22Rv1 (cell line): ENCODE results near the gene SEC14L3.

Experiments used
- ZFX ChIP-seq: fragments of 450-650 bp; IDR thresholded peaks from 2 replicates; pipeline ENCODE4 v1.6.1; 2017; ENCODE audit warnings: antibody characterized with exemption, borderline replicate concordance
- TF ChIP-seq, protein P1 (sequence below): fragments of 450-650 bp; IDR thresholded peaks from 2 replicates; pipeline ENCODE4 v1.5.1; 2017; ENCODE audit warnings: mild to moderate bottlenecking

DNA sequence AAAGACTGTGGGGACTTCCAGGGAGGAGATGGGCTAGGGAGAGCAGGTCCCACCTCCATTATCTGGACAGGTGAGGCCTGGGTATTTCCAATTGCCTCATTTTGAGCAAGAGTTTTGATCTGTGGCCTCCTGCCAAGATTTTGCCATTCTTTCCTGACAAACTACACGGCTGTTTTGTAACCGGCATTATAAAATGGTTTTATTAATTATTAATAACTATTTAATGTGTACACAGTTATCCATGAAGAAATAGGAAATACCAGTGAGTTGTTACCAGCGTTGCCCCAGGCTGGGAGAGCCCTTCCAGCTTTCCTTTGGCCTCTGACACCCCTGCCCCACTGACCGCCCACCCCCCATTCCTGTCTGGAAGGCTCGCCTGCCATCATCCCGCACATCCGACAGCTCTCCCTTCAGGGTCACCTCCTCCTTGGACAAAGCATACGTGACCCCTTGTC is 14.9 kb upstream of the SEC14L3 start:
- TF ChIP-seq, protein P1, sequence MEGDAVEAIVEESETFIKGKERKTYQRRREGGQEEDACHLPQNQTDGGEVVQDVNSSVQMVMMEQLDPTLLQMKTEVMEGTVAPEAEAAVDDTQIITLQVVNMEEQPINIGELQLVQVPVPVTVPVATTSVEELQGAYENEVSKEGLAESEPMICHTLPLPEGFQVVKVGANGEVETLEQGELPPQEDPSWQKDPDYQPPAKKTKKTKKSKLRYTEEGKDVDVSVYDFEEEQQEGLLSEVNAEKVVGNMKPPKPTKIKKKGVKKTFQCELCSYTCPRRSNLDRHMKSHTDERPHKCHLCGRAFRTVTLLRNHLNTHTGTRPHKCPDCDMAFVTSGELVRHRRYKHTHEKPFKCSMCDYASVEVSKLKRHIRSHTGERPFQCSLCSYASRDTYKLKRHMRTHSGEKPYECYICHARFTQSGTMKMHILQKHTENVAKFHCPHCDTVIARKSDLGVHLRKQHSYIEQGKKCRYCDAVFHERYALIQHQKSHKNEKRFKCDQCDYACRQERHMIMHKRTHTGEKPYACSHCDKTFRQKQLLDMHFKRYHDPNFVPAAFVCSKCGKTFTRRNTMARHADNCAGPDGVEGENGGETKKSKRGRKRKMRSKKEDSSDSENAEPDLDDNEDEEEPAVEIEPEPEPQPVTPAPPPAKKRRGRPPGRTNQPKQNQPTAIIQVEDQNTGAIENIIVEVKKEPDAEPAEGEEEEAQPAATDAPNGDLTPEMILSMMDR, result no peak
- TF ChIP-seq ZFX, result no peak
